Measurements from ENCODE around the gene PLEKHG2. TPM values are rescaled to one million over a fixed set of nuclear protein-coding genes. Genes with fewer than 3 reads are reported as not detected.

Gene PLEKHG2
- total and polyA plus RNA-seq, 3 donors from 2014 or later: 22.6 to 32.8 (median 29.2) TPM

GRCh38 chr19:39434123-39435076 lies 21.9 kb downstream of the PLEKHG2 start:
- Histone ChIP-seq H3K9me3 (no peaks in the 10 kb centered on the region), H3K4me3 (peak overlapping the region in 1 of 2 donors; percentile 98), H3K27me3 (no peaks in the 10 kb centered on the region), H3K36me3 (ENCODE audit: low read depth, missing control alignments) (no peaks in the 10 kb centered on the region), H3K4me1 (peaks cover 20% of the 10 kb centered on the region), H3K27ac (peak overlapping the region in 1 of 2 donors; percentile 82)
- DNase-seq: no peak
- 33 to 34% methylated on average over 10 of the region's 10 CpGs for WGBS, 2 donors
- intact Hi-C loops (cut with DNase I; ENCODE audit: low total_unique reads): no loop called here
- TF ChIP-seq, protein P1, sequence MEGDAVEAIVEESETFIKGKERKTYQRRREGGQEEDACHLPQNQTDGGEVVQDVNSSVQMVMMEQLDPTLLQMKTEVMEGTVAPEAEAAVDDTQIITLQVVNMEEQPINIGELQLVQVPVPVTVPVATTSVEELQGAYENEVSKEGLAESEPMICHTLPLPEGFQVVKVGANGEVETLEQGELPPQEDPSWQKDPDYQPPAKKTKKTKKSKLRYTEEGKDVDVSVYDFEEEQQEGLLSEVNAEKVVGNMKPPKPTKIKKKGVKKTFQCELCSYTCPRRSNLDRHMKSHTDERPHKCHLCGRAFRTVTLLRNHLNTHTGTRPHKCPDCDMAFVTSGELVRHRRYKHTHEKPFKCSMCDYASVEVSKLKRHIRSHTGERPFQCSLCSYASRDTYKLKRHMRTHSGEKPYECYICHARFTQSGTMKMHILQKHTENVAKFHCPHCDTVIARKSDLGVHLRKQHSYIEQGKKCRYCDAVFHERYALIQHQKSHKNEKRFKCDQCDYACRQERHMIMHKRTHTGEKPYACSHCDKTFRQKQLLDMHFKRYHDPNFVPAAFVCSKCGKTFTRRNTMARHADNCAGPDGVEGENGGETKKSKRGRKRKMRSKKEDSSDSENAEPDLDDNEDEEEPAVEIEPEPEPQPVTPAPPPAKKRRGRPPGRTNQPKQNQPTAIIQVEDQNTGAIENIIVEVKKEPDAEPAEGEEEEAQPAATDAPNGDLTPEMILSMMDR (IDR thresholded peaks at IDR 0.05): no peak
- no peak for TF ChIP-seq POLR2A (IDR thresholded peaks at IDR 0.05)

- WGBS, 2 donors: 0% methylated on average over 38 to 61 of the region's 61 CpGs
- intact Hi-C loops (cut with DNase I; ENCODE audit: low total_unique reads): no loop called here
These were observed 23.3 kb downstream of the PLEKHG2 start, which contains the start of gene RPS16 for GRCh38 chr19:39435499-39436349. RPS16 (minus strand) TSS chr19:39435949; CDS start chr19:39435895, 54 bp downstream.

GRCh38 chr19:39436350-39436716 lies 23.9 kb downstream of the PLEKHG2 start:
- intact Hi-C loops (cut with DNase I; ENCODE audit: low total_unique reads): no loop called here
- peak overlapping the region; percentile 93 to 98 for H3K4me3 ChIP-seq
- H3K4me1 ChIP-seq: peaks cover 24% of the 10 kb centered on the region
- DNase-seq: no peak
- H3K9me3 ChIP-seq: no peaks in the 10 kb centered on the region
- no peaks in the 10 kb centered on the region for H3K27me3 ChIP-seq
- WGBS, 2 donors: 0 to 7% methylated on average over 2 of the region's 2 CpGs
- H3K27ac ChIP-seq: peak overlapping the region; percentile 67 to 86
- no peaks in the 10 kb centered on the region for H3K36me3 ChIP-seq (ENCODE audit: low read depth, missing control alignments)
- no peak for TF ChIP-seq POLR2A (IDR thresholded peaks at IDR 0.05)
- TF ChIP-seq, protein P1 (IDR thresholded peaks at IDR 0.05): no peak

More at GRCh38 chr19:39435499-39436349, 23.3 kb downstream of the PLEKHG2 start, which contains the start of gene RPS16:
- Histone ChIP-seq H3K4me3 (peak within 1 kb of the TSS; percentile 93 to 98), H3K27ac (peak within 1 kb of the TSS; percentile 82 to 86), H3K9me3 (no peaks in the 10 kb centered on the region), H3K4me1 (peaks cover 24% of the 10 kb centered on the region), H3K36me3 (ENCODE audit: low read depth, missing control alignments) (no peaks in the 10 kb centered on the region), H3K27me3 (no peaks in the 10 kb centered on the region)
- TF ChIP-seq POLR2A (IDR thresholded peaks at IDR 0.05): peak; percentile 62
- TF ChIP-seq, protein P1 (IDR thresholded peaks at IDR 0.05): peak in 2 of 3 experiments; percentile 26 to 59
- DNase-seq: peak; percentile 99

DNA sequence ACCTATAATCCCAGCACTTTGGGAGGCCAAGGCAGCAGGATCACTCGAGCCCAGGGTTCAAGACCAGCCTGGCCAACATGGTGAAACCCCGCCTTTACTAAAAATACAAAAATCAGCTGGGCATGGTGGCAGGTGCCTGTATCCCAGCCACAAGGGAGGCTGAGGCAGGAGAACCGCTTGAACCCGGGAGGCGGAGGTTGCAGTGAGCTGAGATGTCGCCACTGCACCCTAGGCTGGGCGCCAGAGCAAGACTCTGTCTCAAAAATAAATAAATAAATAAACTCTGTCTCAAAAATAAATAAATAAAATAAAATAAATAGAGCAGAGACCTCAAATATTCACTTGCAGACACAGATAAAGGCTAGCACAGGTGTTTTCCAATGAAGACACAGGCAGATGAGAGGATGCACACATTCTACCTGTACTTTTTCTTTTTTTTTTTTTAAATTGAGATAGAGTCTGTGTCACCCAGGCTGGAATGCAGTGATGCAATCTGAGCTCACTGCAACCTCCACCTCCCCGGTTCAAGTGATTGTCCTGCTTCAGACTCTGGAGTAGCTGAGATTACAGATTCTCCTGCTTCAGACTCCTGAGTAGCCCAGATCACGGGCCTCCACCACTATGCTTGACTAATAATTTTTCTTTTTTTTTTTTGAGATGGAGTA lies 25.9 kb downstream of the PLEKHG2 start:
- Histone ChIP-seq H3K4me1 (peaks cover 24% of the 10 kb centered on the region), H3K27ac (no peak overlapping the region), H3K4me3 (no peak overlapping the region), H3K9me3 (no peaks in the 10 kb centered on the region), H3K27me3 (no peaks in the 10 kb centered on the region), H3K36me3 (ENCODE audit: low read depth, missing control alignments) (no peaks in the 10 kb centered on the region)
- TF ChIP-seq, protein P1 (IDR thresholded peaks at IDR 0.05): no peak
- no peak for TF ChIP-seq POLR2A (IDR thresholded peaks at IDR 0.05)
- intact Hi-C loops (cut with DNase I; ENCODE audit: low total_unique reads): no loop called here
- 84 to 91% methylated on average over 9 of the region's 9 CpGs for WGBS, 2 donors
- DNase-seq: no peak
